ENCODE data around the gene FOXI1.

DNA sequence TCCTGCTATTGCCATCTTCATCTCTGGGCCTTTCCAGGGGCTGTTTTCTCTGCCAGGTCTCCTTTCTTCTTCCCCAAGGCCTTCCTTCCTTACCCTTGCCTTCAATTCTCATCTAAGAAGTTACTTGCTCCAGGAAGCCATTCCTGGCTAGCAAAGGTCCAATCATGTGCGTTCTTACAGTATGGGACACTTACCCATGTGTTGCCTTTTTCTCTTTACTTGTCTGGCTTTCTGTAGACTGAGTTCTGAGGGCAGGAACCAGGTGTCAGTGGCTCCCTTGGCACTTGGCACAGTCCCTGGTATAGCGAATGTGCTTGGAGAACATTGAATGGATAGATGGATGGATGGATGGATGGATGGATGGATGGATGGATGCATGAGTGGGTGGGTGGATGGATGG lies 10.2 kb downstream of the FOXI1 start:
- no peak for TF ChIP-seq POLR2A (IDR thresholded peaks at IDR 0.05)
- no peak for TF ChIP-seq CTCF (IDR thresholded peaks at IDR 0.05)
